Uterus (tissue), 2 donors: ENCODE results near the gene INPP5A.

Experiments
- CTCF ChIP-seq, 4 experiments: fragments of 200-600 bp in 2 of 4; fragments of 450-650 bp in 2 of 4; sonication (generic) in 2 of 4; IDR thresholded peaks; one replicate each; pipeline ENCODE4 v1.5.1; 2016 to 2019; ENCODE audit warnings: antibody characterized with exemption in 4 of 4, mild to moderate bottlenecking in 2 of 4, moderate library complexity in 1 of 4
- POLR2A ChIP-seq, 2 donors: fragments of 450-650 bp; IDR thresholded peaks; one replicate each; pipeline ENCODE4 v1.6.1; 2016; ENCODE audit warnings: antibody characterized with exemption in 2 of 2, mild to moderate bottlenecking in 1 of 2, moderate library complexity in 1 of 2

GRCh38 chr10:132514821-132515520 lies 22.6 kb upstream of the INPP5A start:
- TF ChIP-seq CTCF (IDR thresholded peaks at IDR 0.05) (no peak), POLR2A (IDR thresholded peaks at IDR 0.05) (no peak)
